HG03139 (cell line): Measurements from ENCODE around the gene STUB1.

Experiments
- ATAC-seq: cut with Tn5 transposase; IDR thresholded peaks from one replicate; pipeline ENCODE4 v1.9.1; 2021; ENCODE audit not compliant: unreplicated experiment

Gene STUB1

DNA sequence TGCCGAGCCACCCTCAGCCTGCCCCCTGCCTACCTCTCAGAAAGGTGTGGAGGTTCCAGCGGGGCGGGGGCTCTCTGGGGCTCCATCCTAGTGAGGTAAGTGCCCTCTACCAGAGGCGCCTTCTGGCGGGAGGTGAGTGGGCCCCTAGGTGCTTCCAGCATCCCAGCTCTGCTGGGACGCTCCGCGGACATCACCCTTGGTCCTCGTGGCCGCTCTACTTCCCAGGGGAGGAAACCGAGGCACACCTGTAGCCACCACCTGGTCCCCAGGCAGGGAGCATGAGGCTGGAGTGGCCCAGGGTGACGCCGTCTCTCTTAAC is 37.2 kb upstream of the STUB1 start:
- ATAC-seq: no peak

GRCh38 chr16:644556-644955 is 35.7 kb upstream of the STUB1 start:
- ATAC-seq: no peak

GRCh38 chr16:645852-646678 is 34.1 kb upstream of the STUB1 start:
- no peak for ATAC-seq

DNA sequence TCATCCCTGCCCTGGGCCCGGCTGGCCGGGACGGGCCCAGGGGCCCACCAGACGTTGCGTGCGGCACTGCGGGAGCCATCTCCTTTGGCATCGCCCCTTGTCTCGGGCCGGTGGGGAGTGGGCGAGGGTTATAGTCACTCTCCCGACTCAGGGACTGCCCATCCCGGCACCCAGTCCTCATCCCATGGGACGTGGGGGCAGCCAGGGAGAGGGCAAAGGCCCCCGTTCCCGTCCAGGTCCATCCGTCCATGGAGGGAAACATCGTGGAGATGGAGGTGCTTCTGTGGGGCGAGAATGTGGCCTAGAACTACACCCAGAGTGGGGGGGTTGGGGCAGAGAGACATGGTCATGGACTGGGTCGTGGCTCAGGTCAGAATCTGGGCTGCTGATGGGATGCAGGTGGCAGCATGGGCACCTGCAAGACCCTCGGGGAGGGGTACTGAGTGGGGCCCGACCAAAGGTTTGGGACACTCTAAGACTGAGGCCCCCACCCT is 33.5 kb upstream of the STUB1 start:
- ATAC-seq: no peak

- ATAC-seq: no peak
Measured at GRCh38 chr16:647173-647902, 32.9 kb upstream of the STUB1 start.

- ATAC-seq: no peak
Measured at GRCh38 chr16:648071-648780, 32.0 kb upstream of the STUB1 start.

DNA sequence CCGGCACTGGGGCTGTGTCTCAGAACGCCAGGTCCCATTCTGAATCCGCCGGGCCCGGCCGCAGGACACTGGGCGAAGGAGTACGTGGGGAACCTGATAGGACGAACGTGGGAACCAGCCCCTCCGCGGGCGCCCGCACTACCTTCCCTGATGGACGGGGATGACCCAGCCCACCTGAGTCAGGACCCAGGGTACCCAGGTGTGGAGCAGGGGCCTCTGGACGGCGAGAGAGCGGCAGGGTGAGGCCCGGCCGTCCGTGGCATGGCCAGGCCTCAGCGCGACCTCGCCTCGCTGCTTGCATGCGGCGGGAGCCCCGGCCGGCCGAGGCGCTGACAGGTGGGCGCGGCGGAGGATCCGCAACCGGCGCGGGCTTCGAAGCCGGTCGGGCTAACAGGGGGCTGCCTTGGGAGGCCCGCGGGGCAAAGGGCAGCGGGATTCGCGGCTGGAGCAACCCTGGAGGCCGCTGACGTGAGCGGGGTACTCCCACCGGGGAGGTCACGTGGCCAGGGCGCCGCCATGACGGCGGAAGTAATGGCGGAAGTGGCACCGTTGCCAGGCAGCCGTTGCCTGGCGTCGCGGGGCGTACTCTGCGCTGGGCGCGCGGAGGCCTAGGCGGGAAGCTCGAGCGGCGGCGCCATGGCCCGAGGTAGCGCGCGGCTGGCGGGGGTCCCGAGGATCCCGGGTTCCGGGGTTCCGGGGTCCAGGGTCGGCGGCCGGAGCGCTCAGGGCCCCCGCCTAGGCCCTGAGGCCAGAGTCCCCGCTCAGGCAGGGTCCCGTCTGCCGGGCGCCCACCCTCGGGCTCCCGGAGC is 31.2 kb upstream of the STUB1 start, which contains the start of gene WDR90:
WDR90 (plus strand) TSS at position 585 of the 809 bp plus-strand sequence; CDS start at position 637, 52 bp downstream.
- ATAC-seq: peak; percentile 77

DNA sequence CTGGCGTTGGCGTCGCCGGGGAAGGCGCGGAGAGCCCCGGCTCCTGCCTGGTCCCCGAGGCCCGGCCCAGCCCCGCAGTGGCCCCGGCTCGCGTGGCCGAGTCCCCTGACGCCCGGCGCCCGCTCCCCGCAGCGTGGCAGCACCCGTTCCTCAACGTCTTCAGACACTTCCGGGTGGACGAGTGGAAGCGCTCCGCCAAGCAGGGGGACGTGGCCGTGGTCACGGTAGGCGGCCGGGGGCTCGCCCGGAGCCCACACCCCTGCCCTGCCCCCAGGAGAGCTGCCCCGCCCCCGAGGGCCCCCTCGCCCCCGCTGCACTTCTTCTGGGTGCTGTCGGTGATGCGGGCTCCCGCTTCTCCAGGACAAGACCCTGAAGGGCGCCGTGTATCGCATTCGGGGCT is 30.6 kb upstream of the STUB1 start:
- ATAC-seq: peak; percentile 4

DNA sequence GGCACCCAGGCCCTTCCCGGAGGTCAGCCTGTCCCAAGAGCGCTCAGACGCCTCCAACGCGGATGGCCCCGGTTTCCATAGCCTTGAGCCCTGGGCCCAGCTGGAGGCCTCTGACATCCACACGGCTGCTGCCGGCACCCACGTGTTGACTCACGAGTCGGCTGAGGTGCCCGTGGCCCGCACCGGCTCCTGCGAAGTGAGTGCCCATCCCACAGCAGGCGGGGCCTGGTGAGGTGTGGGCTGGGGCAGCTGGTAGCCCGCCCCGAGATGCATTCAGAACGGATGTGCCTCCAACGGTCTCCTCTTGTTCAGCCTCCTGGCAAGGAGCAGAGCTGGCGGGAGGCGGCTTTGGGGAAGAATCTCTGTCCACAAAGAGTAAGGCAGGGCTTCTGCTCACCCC is 28.4 kb upstream of the STUB1 start:
- no peak for ATAC-seq

DNA sequence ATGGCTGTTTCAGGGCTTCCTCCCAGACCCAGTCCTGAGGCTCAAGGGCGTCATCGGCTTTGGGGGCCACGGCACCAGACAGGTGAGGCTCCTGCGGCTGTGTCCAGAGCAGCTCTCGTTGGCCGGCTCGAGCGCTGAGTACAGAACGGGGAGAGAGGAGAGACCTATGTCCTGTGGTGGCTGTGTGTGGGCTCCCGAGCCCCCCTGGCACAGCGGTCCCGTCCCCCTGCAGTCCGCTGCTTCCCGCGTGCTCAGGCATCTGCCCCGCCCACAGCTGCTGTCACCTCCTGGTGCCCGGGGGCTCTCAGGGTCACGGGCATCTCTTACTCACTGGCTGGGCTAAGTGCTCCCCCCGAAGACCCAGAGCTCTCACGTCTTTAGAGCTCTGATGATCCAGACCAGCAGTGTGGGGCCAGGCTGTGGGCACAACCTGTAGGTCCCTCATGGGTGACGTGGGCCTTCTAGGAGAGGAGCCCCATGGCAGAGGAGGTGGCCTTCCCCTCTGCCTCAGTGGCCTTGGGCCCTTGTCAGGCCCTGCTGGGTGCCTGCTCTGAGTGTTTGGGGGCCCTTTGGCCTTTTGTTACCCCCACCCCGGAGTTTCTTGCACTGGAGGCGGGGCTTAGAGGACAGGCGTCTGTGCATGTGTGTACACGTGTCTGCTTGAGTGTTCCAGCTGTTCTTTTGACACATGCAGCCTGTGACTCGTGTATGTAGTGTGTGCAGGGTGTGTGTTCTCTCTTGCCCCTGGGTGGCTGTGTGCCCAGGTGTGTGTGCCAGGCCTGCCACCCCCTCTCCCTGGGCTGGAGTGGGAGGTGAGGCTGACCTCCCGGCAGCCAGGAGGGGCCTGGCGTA is 27.5 kb upstream of the STUB1 start:
- no peak for ATAC-seq

- ATAC-seq: no peak
Measured at GRCh38 chr16:654034-654433, 26.2 kb upstream of the STUB1 start.

- no peak for ATAC-seq
Measured at GRCh38 chr16:657487-657886, 22.7 kb upstream of the STUB1 start.

- ATAC-seq: no peak
Measured at GRCh38 chr16:658679-659571, 21.3 kb upstream of the STUB1 start.

GRCh38 chr16:659618-660017 is 20.6 kb upstream of the STUB1 start:
- ATAC-seq: no peak

- ATAC-seq: no peak
Measured at GRCh38 chr16:660132-660458, 20.1 kb upstream of the STUB1 start.

DNA sequence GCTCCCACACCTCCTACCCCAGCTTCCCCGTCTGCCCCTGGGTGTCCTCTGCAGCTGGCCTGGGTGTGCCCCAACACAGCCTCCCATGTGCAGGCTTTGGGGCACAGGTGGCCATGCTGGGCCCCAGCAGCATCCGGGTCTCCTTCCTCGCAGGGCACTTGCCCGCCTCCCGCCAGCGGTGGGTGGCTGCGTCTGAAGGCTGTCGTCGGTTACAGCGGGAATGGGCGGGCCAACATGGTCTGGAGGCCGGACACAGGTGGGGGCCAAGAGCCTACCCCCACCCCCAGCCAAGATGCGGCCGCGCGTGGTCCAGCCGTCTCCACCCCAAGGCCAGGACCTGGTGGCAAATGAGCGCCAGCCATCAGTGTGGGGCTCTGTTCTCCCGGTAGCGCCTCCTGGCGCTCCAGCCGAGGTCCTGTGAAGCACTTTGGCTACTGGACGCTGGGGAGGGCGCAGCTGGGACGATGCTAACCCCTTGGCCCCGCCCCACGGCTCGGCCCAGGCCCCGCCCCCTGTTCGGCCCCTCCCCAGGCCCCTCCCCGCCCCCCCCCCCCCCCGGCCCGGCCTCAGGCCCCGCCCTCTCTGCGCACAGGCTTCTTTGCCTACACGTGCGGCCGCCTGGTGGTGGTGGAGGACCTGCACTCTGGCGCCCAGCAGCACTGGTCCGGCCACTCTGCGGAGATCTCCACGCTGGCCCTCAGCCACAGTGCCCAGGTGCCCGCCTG is 19.6 kb upstream of the STUB1 start:
- no peak for ATAC-seq

DNA sequence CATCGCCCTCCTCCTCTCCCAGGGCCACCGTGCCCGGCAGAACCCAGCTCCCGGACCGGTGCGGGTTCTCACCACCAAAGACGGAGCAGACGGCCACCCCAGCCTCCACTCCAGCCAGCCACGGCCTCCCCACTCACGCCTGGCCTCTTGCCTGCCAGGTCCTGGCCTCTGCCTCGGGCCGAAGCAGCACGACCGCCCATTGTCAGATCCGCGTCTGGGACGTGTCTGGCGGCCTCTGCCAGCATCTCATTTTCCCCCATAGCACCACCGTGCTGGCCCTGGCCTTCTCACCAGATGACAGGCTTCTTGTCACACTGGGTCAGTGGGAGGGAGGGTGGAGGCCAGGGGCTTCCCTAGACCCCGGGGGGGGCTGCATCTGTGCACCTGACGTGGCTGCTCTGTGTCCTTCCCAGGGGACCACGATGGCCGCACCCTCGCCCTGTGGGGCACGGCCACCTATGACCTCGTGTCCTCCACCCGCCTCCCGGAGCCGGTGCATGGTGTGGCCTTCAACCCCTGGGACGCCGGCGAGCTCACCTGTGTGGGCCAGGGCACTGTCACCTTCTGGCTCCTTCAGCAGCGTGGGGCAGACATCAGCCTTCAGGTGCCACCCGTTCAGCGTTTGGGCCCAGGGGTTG is 18.9 kb upstream of the STUB1 start:
- ATAC-seq: no peak

DNA sequence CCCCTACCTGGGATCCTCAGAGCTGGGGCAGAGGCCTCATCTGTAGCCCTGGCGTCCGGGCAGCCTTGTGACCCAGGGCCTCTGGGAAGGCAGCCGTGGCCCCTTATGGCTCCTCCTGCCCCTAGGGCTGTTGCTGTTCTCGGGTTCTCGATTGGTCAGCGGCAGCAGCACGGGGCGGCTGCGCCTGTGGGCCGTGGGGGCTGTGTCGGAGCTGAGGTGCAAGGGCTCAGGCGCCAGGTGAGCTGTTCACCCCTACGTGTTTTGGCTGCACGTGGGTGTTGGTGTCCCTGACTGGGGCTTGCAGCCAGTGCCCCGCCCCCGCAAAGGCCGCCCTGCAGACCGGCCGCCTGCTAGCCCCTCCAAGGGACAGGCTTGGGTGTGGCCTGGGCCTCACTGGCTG is 18.1 kb upstream of the STUB1 start:
- ATAC-seq: no peak
